HL-60 (cell line): ENCODE data around the gene CDK19.

ENCODE experiments used
- DNase-seq, 2 experiments: peaks; one replicate each; pipeline ENCODE4 v3.0.0-alpha.2; 2010 to 2020; ENCODE audit warnings: low read depth in 1 of 2, low spot score in 1 of 2
- H3K27ac ChIP-seq: fragments of 250-450 bp; sonication (Bioruptor Pico); replicated peaks from 2 replicates; pipeline ENCODE4 v1.5.1; 2020; ENCODE audit warnings: mild to moderate bottlenecking, moderate library complexity
- H3K27me3 ChIP-seq: fragments of 250-450 bp; sonication (Bioruptor Pico); 2 replicates; pipeline ENCODE4 v1.5.1; 2021; ENCODE audit warnings: mild to moderate bottlenecking, moderate library complexity; ENCODE audit not compliant: insufficient read depth, poor library complexity, severe bottlenecking
- H3K4me3 ChIP-seq: replicated peaks from 2 replicates; pipeline ENCODE4 v1.5.1; 2011; ENCODE audit warnings: mild to moderate bottlenecking, control low read depth, low read length; ENCODE audit not compliant: insufficient read depth
- GABPA ChIP-seq: IDR thresholded peaks from 2 replicates; pipeline ENCODE4 v1.6.1; 2012; ENCODE audit warnings: low read depth
- POLR2AphosphoS5 ChIP-seq: IDR thresholded peaks from 2 replicates; pipeline ENCODE4 v1.6.1; 2012; ENCODE audit warnings: low read depth
- REST ChIP-seq: IDR thresholded peaks from 2 replicates; pipeline ENCODE4 v1.6.1; 2012; ENCODE audit warnings: low read depth; ENCODE audit not compliant: insufficient replicate concordance
- SPI1 ChIP-seq: IDR thresholded peaks from 2 replicates; pipeline ENCODE4 v1.6.1; 2012; ENCODE audit warnings: low read depth, mild to moderate bottlenecking, borderline replicate concordance
- TF ChIP-seq, protein P1 (sequence below): IDR thresholded peaks from one replicate; pipeline ENCODE4 v1.5.1; 2011; ENCODE audit warnings: low read length, control low read depth, inconsistent platforms; ENCODE audit not compliant: insufficient read depth

CDK19 gene

DNA sequence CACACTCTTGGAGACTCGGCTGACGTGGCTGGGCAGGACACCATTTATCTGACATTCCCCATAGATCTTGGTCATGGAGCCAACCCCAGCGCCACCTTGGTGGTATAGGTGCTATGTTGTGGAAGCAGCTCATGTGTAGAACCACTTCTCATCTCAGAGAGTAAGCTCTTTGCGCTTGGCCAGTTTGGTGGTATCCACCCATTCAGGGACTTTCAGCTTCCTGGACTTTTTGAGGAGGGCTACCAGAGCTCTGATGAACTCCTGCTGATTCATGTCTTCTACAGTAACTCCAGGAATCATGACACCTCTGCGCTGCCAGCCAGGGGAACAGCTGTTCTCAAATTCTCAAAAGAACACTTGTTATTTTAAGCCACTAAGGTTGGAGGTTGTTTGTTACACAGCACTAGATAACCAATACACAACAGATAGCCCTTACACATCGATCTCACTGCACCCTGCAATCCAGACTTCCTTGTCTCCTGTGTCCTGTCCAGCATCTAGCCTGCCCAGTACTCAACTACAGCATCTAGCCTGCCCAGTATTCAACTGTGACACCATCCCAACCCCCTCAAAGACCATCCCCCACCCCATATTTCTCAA lies 252.9 kb downstream of the CDK19 start:
- Histone ChIP-seq H3K27ac (no peak overlapping the region), H3K27me3 (no peaks in the 10 kb centered on the region), H3K4me3 (no peak overlapping the region)
- DNase-seq, result no peak
- TF ChIP-seq POLR2AphosphoS5 (no peak), REST (no peak), GABPA (no peak), SPI1 (no peak)
- TF ChIP-seq, protein P1, sequence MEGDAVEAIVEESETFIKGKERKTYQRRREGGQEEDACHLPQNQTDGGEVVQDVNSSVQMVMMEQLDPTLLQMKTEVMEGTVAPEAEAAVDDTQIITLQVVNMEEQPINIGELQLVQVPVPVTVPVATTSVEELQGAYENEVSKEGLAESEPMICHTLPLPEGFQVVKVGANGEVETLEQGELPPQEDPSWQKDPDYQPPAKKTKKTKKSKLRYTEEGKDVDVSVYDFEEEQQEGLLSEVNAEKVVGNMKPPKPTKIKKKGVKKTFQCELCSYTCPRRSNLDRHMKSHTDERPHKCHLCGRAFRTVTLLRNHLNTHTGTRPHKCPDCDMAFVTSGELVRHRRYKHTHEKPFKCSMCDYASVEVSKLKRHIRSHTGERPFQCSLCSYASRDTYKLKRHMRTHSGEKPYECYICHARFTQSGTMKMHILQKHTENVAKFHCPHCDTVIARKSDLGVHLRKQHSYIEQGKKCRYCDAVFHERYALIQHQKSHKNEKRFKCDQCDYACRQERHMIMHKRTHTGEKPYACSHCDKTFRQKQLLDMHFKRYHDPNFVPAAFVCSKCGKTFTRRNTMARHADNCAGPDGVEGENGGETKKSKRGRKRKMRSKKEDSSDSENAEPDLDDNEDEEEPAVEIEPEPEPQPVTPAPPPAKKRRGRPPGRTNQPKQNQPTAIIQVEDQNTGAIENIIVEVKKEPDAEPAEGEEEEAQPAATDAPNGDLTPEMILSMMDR, result no peak

GRCh38 chr6:110561696-110562095 lies 253.6 kb downstream of the CDK19 start:
- Histone ChIP-seq H3K4me3 (no peak overlapping the region), H3K27me3 (no peaks in the 10 kb centered on the region), H3K27ac (no peak overlapping the region)
- TF ChIP-seq REST (no peak), POLR2AphosphoS5 (no peak)
- no peak for DNase-seq

DNA sequence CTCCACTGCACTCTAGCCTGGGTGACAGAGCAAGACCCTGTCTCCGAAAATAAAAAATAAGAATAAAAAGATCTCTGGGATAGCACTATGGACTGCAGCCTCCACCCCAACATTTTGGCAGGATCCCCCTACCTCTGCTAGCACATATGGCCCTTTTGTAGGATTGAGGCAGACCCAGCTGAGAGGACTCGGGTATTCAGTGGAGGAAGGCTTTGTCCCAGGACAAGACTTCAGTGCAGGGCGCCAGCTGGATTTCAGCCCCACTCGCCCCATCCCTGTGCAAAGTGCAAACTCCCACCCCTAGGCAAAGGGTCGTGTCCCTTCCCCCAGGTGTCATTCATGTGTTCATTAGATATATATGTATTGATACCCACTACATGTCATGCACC lies 254.3 kb downstream of the CDK19 start:
- Histone ChIP-seq H3K4me3 (no peak overlapping the region), H3K27me3 (no peaks in the 10 kb centered on the region), H3K27ac (no peak overlapping the region)
- TF ChIP-seq SPI1 (no peak), GABPA (no peak), REST (no peak), POLR2AphosphoS5 (no peak)
- TF ChIP-seq, protein P1, result no peak
- no peak for DNase-seq
